GM12874 (cell line): ENCODE results near the gene ASF1B.

Source experiments
- CTCF ChIP-seq: IDR thresholded peaks from 2 replicates; pipeline ENCODE4 v1.5.1; 2011; ENCODE audit warnings: low read depth, mild to moderate bottlenecking, control low read depth, low read length, moderate library complexity; ENCODE audit not compliant: insufficient read depth

ASF1B gene

GRCh38 chr19:14091081-14091812 is 45.1 kb downstream of the ASF1B start:
- peak; percentile 36; the same call in 1 of the 2 replicates for TF ChIP-seq CTCF

GRCh38 chr19:14090509-14091080 is 45.8 kb downstream of the ASF1B start, which contains the start of gene SAMD1:
TSS of gene SAMD1 (minus strand) at chr19:14090751.
- no peak for TF ChIP-seq CTCF

- TF ChIP-seq CTCF: no peak
Measured at GRCh38 chr19:14089662-14090508, 46.5 kb downstream of the ASF1B start.

- TF ChIP-seq CTCF: 0 out of 2 replicates have a peak, but pooled peaks have one; percentile 8
Measured at GRCh38 chr19:14089412-14089661, 47.1 kb downstream of the ASF1B start.

- no peak for TF ChIP-seq CTCF
Measured at GRCh38 chr19:14088634-14089411, 47.6 kb downstream of the ASF1B start.

- TF ChIP-seq CTCF: no peak
Measured at GRCh38 chr19:14086098-14086497, 50.3 kb downstream of the ASF1B start.
